GM23338 (cell line): Measurements from ENCODE around the gene RAB17. TPM values are rescaled to one million over a fixed set of nuclear protein-coding genes. Genes with fewer than 3 reads are reported as not detected.

ENCODE experiments used
- ATAC-seq: fragments of 200-7000 bp; cut with Tn5 transposase; 3 replicates; pipeline ENCODE4 v1.9.1; 2020
- DNase-seq: peaks from one replicate; pipeline ENCODE4 v3.0.0-alpha.2; 2015; ENCODE audit warnings: low spot score
- H2AFZ ChIP-seq: fragments of 200-600 bp; sonication (generic); 2 replicates; pipeline ENCODE4 v1.8.0; 2016; ENCODE audit warnings: antibody characterized with exemption, mild to moderate bottlenecking, moderate library complexity
- H3F3A ChIP-seq: fragments of 200-600 bp; sonication (generic); replicated peaks from 2 replicates; pipeline ENCODE4 v1.8.0; 2017; ENCODE audit warnings: antibody characterized with exemption, mixed run types, low read depth
- H3K27ac ChIP-seq: fragments of 200-600 bp; sonication (generic); 2 replicates; pipeline ENCODE4 v1.6.1; 2016; ENCODE audit warnings: low read depth
- H3K27me3 ChIP-seq: fragments of 200-600 bp; sonication (generic); 2 replicates; pipeline ENCODE4 v1.8.0; 2016; ENCODE audit warnings: mild to moderate bottlenecking, mixed run types, moderate library complexity; ENCODE audit not compliant: insufficient read depth
- H3K36me3 ChIP-seq: fragments of 200-600 bp; sonication (generic); 2 replicates; pipeline ENCODE4 v1.8.0; 2016; ENCODE audit warnings: mild to moderate bottlenecking; ENCODE audit not compliant: insufficient read depth
- H3K4me1 ChIP-seq: fragments of 200-600 bp; sonication (generic); 2 replicates; pipeline ENCODE4 v1.8.0; 2016; ENCODE audit warnings: mild to moderate bottlenecking, moderate library complexity; ENCODE audit not compliant: insufficient read depth
- H3K4me2 ChIP-seq: fragments of 200-600 bp; sonication (generic); 2 replicates; pipeline ENCODE4 v1.7.1; 2017; ENCODE audit warnings: mixed run types
- H3K4me3 ChIP-seq: fragments of 200-600 bp; sonication (generic); 2 replicates; pipeline ENCODE4 v1.6.1; 2016; ENCODE audit warnings: mixed run types
- H3K79me2 ChIP-seq: fragments of 200-600 bp; sonication (generic); replicated peaks from 2 replicates; pipeline ENCODE4 v1.8.0; 2017; ENCODE audit warnings: mild to moderate bottlenecking; ENCODE audit not compliant: insufficient read depth
- H3K9me2 ChIP-seq: fragments of 200-600 bp; sonication (generic); 2 replicates; pipeline ENCODE4 v1.8.0; 2017; ENCODE audit not compliant: insufficient read depth
- H4K20me1 ChIP-seq: fragments of 200-600 bp; sonication (generic); replicated peaks from 2 replicates; pipeline ENCODE4 v1.8.0; 2017; ENCODE audit warnings: mild to moderate bottlenecking; ENCODE audit not compliant: insufficient read depth
- H3K27ac Mint-ChIP-seq: 2 replicates; pipeline ENCODE4 v1.8.0; 2020; ENCODE audit warnings: inconsistent platforms, mild to moderate bottlenecking, moderate library complexity, mixed read lengths
- H3K27me3 Mint-ChIP-seq: 3 replicates; pipeline ENCODE4 v1.8.0; 2022; ENCODE audit warnings: low read depth, mild to moderate bottlenecking, moderate library complexity, mixed read lengths, inconsistent platforms; ENCODE audit not compliant: insufficient read depth, poor library complexity
- H3K36me3 Mint-ChIP-seq: 3 replicates; pipeline ENCODE4 v1.8.0; 2021; ENCODE audit warnings: low read depth, mild to moderate bottlenecking, inconsistent platforms, moderate library complexity, mixed read lengths
- H3K4me1 Mint-ChIP-seq: 3 replicates; pipeline ENCODE4 v1.8.0; 2020; ENCODE audit warnings: mild to moderate bottlenecking, inconsistent platforms, mixed read lengths
- H3K4me3 Mint-ChIP-seq: 3 replicates; pipeline ENCODE4 v1.8.0; 2021; ENCODE audit warnings: moderate library complexity, mild to moderate bottlenecking, inconsistent platforms, mixed read lengths
- H3K9me3 Mint-ChIP-seq: 3 replicates; pipeline ENCODE4 v1.8.0; 2020; ENCODE audit warnings: moderate library complexity, mild to moderate bottlenecking, inconsistent platforms, mixed read lengths
- CREB1 ChIP-seq: fragments of 250-450 bp; sonication (Bioruptor Pico); IDR thresholded peaks from 2 replicates; pipeline ENCODE4 v1.5.0; 2020; ENCODE audit warnings: low read depth, mild to moderate bottlenecking, moderate library complexity
- EZH2 ChIP-seq: fragments of 200-600 bp; sonication (generic); IDR thresholded peaks from one replicate; pipeline ENCODE4 v1.8.0; 2017; ENCODE audit warnings: antibody characterized with exemption, mild to moderate bottlenecking, low read depth; ENCODE audit not compliant: unreplicated experiment
- EZH2phosphoT487 ChIP-seq: fragments of 200-600 bp; sonication (generic); IDR thresholded peaks from one replicate; pipeline ENCODE4 v1.8.1; 2018; ENCODE audit warnings: antibody characterized with exemption; ENCODE audit not compliant: unreplicated experiment
- JUNB ChIP-seq: IDR thresholded peaks from one replicate; pipeline ENCODE4 v1.6.1; 2016; ENCODE audit warnings: antibody characterized with exemption; ENCODE audit not compliant: unreplicated experiment
- NANOG ChIP-seq: IDR thresholded peaks from 2 replicates; pipeline ENCODE4 v1.6.1; 2016; ENCODE audit warnings: antibody characterized with exemption, borderline replicate concordance
- POLR2AphosphoS5 ChIP-seq: IDR thresholded peaks from 2 replicates; pipeline ENCODE4 v1.6.1; 2016; ENCODE audit warnings: antibody characterized with exemption, low read depth
- STAT1 ChIP-seq: IDR thresholded peaks from one replicate; pipeline ENCODE4 v1.6.1; 2016; ENCODE audit warnings: antibody characterized with exemption; ENCODE audit not compliant: unreplicated experiment
- ZNF114 ChIP-seq: fragments of 250-450 bp; sonication (Bioruptor Pico); IDR thresholded peaks from 2 replicates; pipeline ENCODE4 v1.5.0; 2020; ENCODE audit warnings: mild to moderate bottlenecking, moderate library complexity
- ZNF331 ChIP-seq: fragments of 250-450 bp; sonication (Bioruptor Pico); IDR thresholded peaks from 2 replicates; pipeline ENCODE4 v1.5.0; 2020; ENCODE audit warnings: low read depth, mild to moderate bottlenecking, moderate library complexity
- polyA plus RNA-seq: library from polyadenylated mRNA; unstranded; fragments of >200 nt; fragmentation: Nextera tagmentation; extraction: Ambion mirVana; gene quantifications from 2 replicates; pipeline ENCODE4 v1.2.1, GENCODE V29; 2016
- total RNA-seq: library from RNA; depleted of rRNA; stranded (reverse); fragments of >200 nt; shearing (Covaris generic); gene quantifications from 2 replicates; pipeline ENCODE4 v1.2.3, GENCODE V29; 2014
- TF ChIP-seq, protein P1 (sequence below), 2 experiments: fragments of 200-600 bp in 1 of 2; sonication (generic) in 1 of 2; conservative IDR thresholded peaks; 2 replicates each; pipeline versions ENCODE4 v1.5.1 to v1.6.1; 2016 to 2017; ENCODE audit warnings: antibody characterized with exemption in 2 of 2, low read depth in 2 of 2, mild to moderate bottlenecking in 2 of 2, moderate library complexity in 1 of 2
- TF ChIP-seq, protein P2 (sequence below): IDR thresholded peaks from one replicate; pipeline ENCODE4 v1.6.1; 2018; ENCODE audit warnings: antibody characterized with exemption; ENCODE audit not compliant: unreplicated experiment

The RAB17 gene
- total and polyA plus RNA-seq, 2 experiments from 2014 or later: 22.4 to 26.9 TPM

DNA sequence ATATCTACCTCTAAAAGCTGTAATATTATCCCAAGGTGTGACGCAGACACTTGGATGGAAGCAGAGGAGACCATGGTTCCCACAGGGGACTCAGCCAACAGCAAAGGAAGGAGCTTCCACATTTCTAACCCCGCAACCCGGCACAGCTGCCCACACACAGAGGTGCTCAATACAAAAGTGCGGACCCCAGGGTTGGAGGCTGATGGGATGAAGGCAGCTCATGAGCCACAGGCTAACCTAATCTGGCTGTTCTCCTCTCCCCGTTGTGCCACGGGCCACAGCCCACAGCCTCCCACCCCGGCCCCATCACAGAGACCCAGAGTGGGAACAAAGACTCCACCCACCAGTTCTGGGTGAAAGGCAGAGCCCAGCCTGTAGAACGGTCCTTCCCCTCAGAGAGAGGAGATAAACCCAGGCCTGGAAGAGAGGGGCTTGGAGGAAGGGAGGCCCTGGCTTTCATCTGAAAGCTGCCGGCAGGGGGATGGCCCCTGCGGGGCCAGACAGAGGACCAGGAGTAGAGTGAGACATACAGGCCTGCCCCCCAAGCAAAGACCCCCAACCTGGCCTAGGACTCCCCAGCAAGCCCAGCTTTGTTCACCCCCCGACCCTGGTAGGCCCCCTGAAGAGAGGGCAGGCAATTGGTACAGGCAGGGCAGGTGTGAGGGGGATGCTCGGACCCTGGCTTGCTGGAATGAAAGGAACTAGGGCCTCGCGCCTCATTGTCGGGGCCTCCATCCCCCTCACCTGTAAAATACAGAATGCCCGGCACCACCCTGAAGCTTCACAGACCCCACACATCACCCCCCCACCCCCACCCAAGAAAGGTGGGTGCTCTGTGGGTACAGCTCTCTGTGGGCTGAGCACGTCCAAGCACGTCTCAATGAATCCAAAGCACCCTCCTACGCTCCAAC, 6.9 kb downstream of the RAB17 start:
- ATAC-seq: peak; percentile 42
- H3K4me3 ChIP-seq: no peak overlapping the region

GRCh38 chr2:237581751-237582746, 8.5 kb downstream of the RAB17 start:
- no peak for TF ChIP-seq STAT1
- TF ChIP-seq, protein P1, sequence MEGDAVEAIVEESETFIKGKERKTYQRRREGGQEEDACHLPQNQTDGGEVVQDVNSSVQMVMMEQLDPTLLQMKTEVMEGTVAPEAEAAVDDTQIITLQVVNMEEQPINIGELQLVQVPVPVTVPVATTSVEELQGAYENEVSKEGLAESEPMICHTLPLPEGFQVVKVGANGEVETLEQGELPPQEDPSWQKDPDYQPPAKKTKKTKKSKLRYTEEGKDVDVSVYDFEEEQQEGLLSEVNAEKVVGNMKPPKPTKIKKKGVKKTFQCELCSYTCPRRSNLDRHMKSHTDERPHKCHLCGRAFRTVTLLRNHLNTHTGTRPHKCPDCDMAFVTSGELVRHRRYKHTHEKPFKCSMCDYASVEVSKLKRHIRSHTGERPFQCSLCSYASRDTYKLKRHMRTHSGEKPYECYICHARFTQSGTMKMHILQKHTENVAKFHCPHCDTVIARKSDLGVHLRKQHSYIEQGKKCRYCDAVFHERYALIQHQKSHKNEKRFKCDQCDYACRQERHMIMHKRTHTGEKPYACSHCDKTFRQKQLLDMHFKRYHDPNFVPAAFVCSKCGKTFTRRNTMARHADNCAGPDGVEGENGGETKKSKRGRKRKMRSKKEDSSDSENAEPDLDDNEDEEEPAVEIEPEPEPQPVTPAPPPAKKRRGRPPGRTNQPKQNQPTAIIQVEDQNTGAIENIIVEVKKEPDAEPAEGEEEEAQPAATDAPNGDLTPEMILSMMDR (conservative IDR thresholded peaks at IDR 0.05; ENCODE audit: low read depth in 2 of 2): peak in 1 of 2 experiments; percentile 68; a peak in 3 of 4 replicates
- Histone ChIP-seq H2AFZ (no peak overlapping the region; the same call in 1 of the 2 replicates), H3F3A (no peaks in the 10 kb centered on the region), H3K4me1 (0 out of 2 replicates have a peak, but pooled peaks cover 7% of the 10 kb centered on the region), H3K4me2 (no peak overlapping the region; the same call in 1 of the 2 replicates), H3K79me2 (no peaks in the 10 kb centered on the region), H3K27ac (peak overlapping the region; percentile 39; the same call in 1 of the 2 replicates), H3K4me3 (no peak overlapping the region), H3K27me3 (no peaks in the 10 kb centered on the region), H3K9me2 (no peaks in the 10 kb centered on the region), H4K20me1 (no peaks in the 10 kb centered on the region), H3K36me3 (no peaks in the 10 kb centered on the region)
- Mint-ChIP-seq H3K27ac (no peak overlapping the region), H3K4me1 (peaks cover 33% of the 10 kb centered on the region), H3K36me3 (peaks cover 36% of the 10 kb centered on the region), H3K4me3 (no peak overlapping the region), H3K27me3 (peaks cover 8% of the 10 kb centered on the region), H3K9me3 (no peaks in the 10 kb centered on the region; the same call in 2 of the 3 replicates)
- ATAC-seq (peak; percentile 36), DNase-seq (no peak)

More for the DNA sequence above, 6.9 kb downstream of the RAB17 start:
- Mint-ChIP-seq H3K4me1 (peaks cover 44% of the 10 kb centered on the region), H3K9me3 (peaks cover 4% of the 10 kb centered on the region), H3K4me3 (no peak overlapping the region), H3K27ac (no peak overlapping the region; the same call in 1 of the 2 replicates), H3K36me3 (peaks cover 46% of the 10 kb centered on the region), H3K27me3 (peaks cover 8% of the 10 kb centered on the region)
- no peaks in the 10 kb centered on the region for H4K20me1 ChIP-seq
- H3K4me2 ChIP-seq: no peak overlapping the region
- H3K27me3 ChIP-seq: no peaks in the 10 kb centered on the region
- no peaks in the 10 kb centered on the region for H3K36me3 ChIP-seq
- H3K4me1 ChIP-seq: peaks cover 8% of the 10 kb centered on the region; the same call in 1 of the 2 replicates
- TF ChIP-seq POLR2AphosphoS5: no peak
- no peak for TF ChIP-seq STAT1
- H3K9me2 ChIP-seq: no peaks in the 10 kb centered on the region
- no peak for DNase-seq
- no peak overlapping the region for H2AFZ ChIP-seq
- no peak overlapping the region for H3K27ac ChIP-seq
- no peaks in the 10 kb centered on the region for H3F3A ChIP-seq
- peaks cover 12% of the 10 kb centered on the region for H3K79me2 ChIP-seq

GRCh38 chr2:237581326-237581725, 9.2 kb downstream of the RAB17 start:
- H3K27me3 Mint-ChIP-seq: peaks cover 4% of the 10 kb centered on the region
- no peaks in the 10 kb centered on the region for H3F3A ChIP-seq
- H3K79me2 ChIP-seq: no peaks in the 10 kb centered on the region
- DNase-seq (no peak), ATAC-seq (no peak)
- H3K4me3 Mint-ChIP-seq: no peak overlapping the region
- 0 out of 2 replicates have a peak, but pooled peaks cover 7% of the 10 kb centered on the region for H3K4me1 ChIP-seq
- H3K36me3 ChIP-seq: no peaks in the 10 kb centered on the region
- H3K4me3 ChIP-seq: no peak overlapping the region
- no peak overlapping the region for H2AFZ ChIP-seq
- no peaks in the 10 kb centered on the region for H3K9me2 ChIP-seq
- H3K9me3 Mint-ChIP-seq: no peaks in the 10 kb centered on the region
- H3K4me2 ChIP-seq: no peak overlapping the region
- peaks cover 27% of the 10 kb centered on the region for H3K4me1 Mint-ChIP-seq
- H3K27ac ChIP-seq: no peak overlapping the region
- no peak overlapping the region for H3K27ac Mint-ChIP-seq
- peaks cover 34% of the 10 kb centered on the region for H3K36me3 Mint-ChIP-seq
- H3K27me3 ChIP-seq: no peaks in the 10 kb centered on the region
- no peaks in the 10 kb centered on the region for H4K20me1 ChIP-seq
- TF ChIP-seq ZNF114 (no peak), ZNF331 (CRISPR knock-in tag) (no peak), NANOG (no peak), CREB1 (CRISPR knock-in tag) (no peak), EZH2phosphoT487 (no peak), JUNB (no peak), EZH2 (no peak), STAT1 (no peak)
- TF ChIP-seq, protein P2, sequence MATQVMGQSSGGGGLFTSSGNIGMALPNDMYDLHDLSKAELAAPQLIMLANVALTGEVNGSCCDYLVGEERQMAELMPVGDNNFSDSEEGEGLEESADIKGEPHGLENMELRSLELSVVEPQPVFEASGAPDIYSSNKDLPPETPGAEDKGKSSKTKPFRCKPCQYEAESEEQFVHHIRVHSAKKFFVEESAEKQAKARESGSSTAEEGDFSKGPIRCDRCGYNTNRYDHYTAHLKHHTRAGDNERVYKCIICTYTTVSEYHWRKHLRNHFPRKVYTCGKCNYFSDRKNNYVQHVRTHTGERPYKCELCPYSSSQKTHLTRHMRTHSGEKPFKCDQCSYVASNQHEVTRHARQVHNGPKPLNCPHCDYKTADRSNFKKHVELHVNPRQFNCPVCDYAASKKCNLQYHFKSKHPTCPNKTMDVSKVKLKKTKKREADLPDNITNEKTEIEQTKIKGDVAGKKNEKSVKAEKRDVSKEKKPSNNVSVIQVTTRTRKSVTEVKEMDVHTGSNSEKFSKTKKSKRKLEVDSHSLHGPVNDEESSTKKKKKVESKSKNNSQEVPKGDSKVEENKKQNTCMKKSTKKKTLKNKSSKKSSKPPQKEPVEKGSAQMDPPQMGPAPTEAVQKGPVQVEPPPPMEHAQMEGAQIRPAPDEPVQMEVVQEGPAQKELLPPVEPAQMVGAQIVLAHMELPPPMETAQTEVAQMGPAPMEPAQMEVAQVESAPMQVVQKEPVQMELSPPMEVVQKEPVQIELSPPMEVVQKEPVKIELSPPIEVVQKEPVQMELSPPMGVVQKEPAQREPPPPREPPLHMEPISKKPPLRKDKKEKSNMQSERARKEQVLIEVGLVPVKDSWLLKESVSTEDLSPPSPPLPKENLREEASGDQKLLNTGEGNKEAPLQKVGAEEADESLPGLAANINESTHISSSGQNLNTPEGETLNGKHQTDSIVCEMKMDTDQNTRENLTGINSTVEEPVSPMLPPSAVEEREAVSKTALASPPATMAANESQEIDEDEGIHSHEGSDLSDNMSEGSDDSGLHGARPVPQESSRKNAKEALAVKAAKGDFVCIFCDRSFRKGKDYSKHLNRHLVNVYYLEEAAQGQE: no peak
